Esophagus squamous epithelium (tissue), 5 donors: Measurements from ENCODE around the gene NFKBIE. TPM values are rescaled to one million over a fixed set of nuclear protein-coding genes. Genes with fewer than 3 reads are reported as not detected.

Experiments
- DNase-seq: peaks from one replicate; lab custom pipeline; 2025; lab: John Stamatoyannopoulos, UW
- H3K27ac ChIP-seq, 4 donors: fragments of 200-600 bp; sonication (generic); one replicate each; pipeline ENCODE4 v1.5.1; 2016 to 2019; ENCODE audit warnings: mild to moderate bottlenecking in 1 of 4
- H3K27me3 ChIP-seq, 4 donors: fragments of 200-600 bp; sonication (generic); 1 replicate in 3 of 4; 2 replicates in 1 of 4; pipeline versions ENCODE4 v1.5.1 to v1.6.0; 2017 to 2021; ENCODE audit warnings: antibody characterized with exemption in 1 of 4
- H3K36me3 ChIP-seq, 3 donors: fragments of 200-600 bp; sonication (generic); one replicate each; pipeline ENCODE4 v1.5.1; 2016 to 2019
- H3K4me1 ChIP-seq, 3 donors: fragments of 200-600 bp; sonication (generic); one replicate each; pipeline ENCODE4 v1.5.1; 2017 to 2019
- H3K4me3 ChIP-seq, 4 donors: fragments of 200-600 bp; sonication (generic); 1 replicate in 3 of 4; 2 replicates in 1 of 4; pipeline ENCODE4 v1.5.1; 2016 to 2019; ENCODE audit warnings: mild to moderate bottlenecking in 2 of 4, moderate library complexity in 1 of 4
- H3K9me3 ChIP-seq, 3 donors: fragments of 200-600 bp; sonication (generic); one replicate each; pipeline ENCODE4 v1.5.1; 2016 to 2019
- CTCF ChIP-seq, 6 experiments: fragments of 450-650 bp in 4 of 6; fragments of 200-600 bp in 2 of 6; sonication (generic) in 2 of 6; IDR thresholded peaks; one replicate each; pipeline ENCODE4 v1.5.1; 2016 to 2019; ENCODE audit warnings: antibody characterized with exemption in 6 of 6, mild to moderate bottlenecking in 4 of 6, moderate library complexity in 4 of 6
- POLR2A ChIP-seq, 4 donors: fragments of 450-650 bp; IDR thresholded peaks; one replicate each; pipeline ENCODE4 v1.6.1; 2017; ENCODE audit warnings: antibody characterized with exemption in 4 of 4, mild to moderate bottlenecking in 4 of 4, moderate library complexity in 3 of 4
- WGBS, 2 donors: methylation state at CpG; one replicate each; pipeline ENCODE4 v1.1.5; 2018; 5-methylcytosine and 5-hydroxymethylcytosine counted together
- intact Hi-C: fragments of 100-400 bp; cut with DNase I; formaldehyde crosslinking; loops from one replicate; pipeline ENCODE4 v1.15.0; 2022
- total RNA-seq, 4 donors: library from RNA; depleted of rRNA; stranded (reverse); fragments of >200 nt; gene quantifications; one replicate each; pipeline ENCODE4 v1.1.0, GENCODE V29; 2016
- donor health status: DM: yes; HTN: yes; CAD: no.

NFKBIE gene
- total RNA-seq, 4 donors from 2014 or later: 8.6 to 11.2 (median 10.2) TPM

GRCh38 chr6:44291841-44292240 is 26.5 kb upstream of the NFKBIE start:
- Histone ChIP-seq H3K9me3 (no peaks in the 10 kb centered on the region), H3K4me1 (peaks cover under 1% of the 10 kb centered on the region in 3 donors), H3K36me3 (no peaks in the 10 kb centered on the region), H3K27me3 (peaks cover 0 to 98% (median 3%) of the 10 kb centered on the region in 4 donors), H3K4me3 (no peak overlapping the region), H3K27ac (no peak overlapping the region)
- intact Hi-C loops: no loop called here
- TF ChIP-seq CTCF (IDR thresholded peaks at IDR 0.05) (no peak), POLR2A (IDR thresholded peaks at IDR 0.05) (no peak)
- DNase-seq: no peak
- WGBS, 2 donors: 70 to 77% methylated on average over 3 to 4 of the region's 4 CpGs

GRCh38 chr6:44289726-44290260 is 24.4 kb upstream of the NFKBIE start:
- H3K27ac ChIP-seq: no peak overlapping the region
- intact Hi-C loops: no loop called here
- H3K27me3 ChIP-seq: peaks cover 0 to 98% (median under 1%) of the 10 kb centered on the region in 4 donors
- TF ChIP-seq CTCF (IDR thresholded peaks at IDR 0.05) (no peak), POLR2A (IDR thresholded peaks at IDR 0.05) (no peak)
- no peaks in the 10 kb centered on the region for H3K9me3 ChIP-seq
- no peak for DNase-seq
- WGBS, 2 donors: 42 to 58% methylated on average over 4 to 5 of the region's 7 CpGs
- no peaks in the 10 kb centered on the region for H3K4me1 ChIP-seq
- no peaks in the 10 kb centered on the region for H3K36me3 ChIP-seq
- no peak overlapping the region for H3K4me3 ChIP-seq

- H3K9me3 ChIP-seq: no peaks in the 10 kb centered on the region
- no peak for DNase-seq
- no peak overlapping the region for H3K27ac ChIP-seq
- peaks cover 0 to 84% (median 0%) of the 10 kb centered on the region in 4 donors for H3K27me3 ChIP-seq
- 49 to 50% methylated on average over 2 of the region's 2 CpGs for WGBS, 2 donors
- intact Hi-C loops: no loop called here
- no peaks in the 10 kb centered on the region for H3K36me3 ChIP-seq
- no peaks in the 10 kb centered on the region for H3K4me1 ChIP-seq
- H3K4me3 ChIP-seq: no peak overlapping the region
- TF ChIP-seq CTCF (IDR thresholded peaks at IDR 0.05): no peak
- TF ChIP-seq POLR2A (IDR thresholded peaks at IDR 0.05): no peak
Measured at GRCh38 chr6:44286747-44287146, 21.4 kb upstream of the NFKBIE start.

GRCh38 chr6:44286285-44286565 is 20.9 kb upstream of the NFKBIE start:
- no peak for DNase-seq
- H3K27me3 ChIP-seq: peaks cover 0 to 79% (median 0%) of the 10 kb centered on the region in 4 donors
- no peak overlapping the region for H3K27ac ChIP-seq
- H3K4me3 ChIP-seq: no peak overlapping the region
- intact Hi-C loops: no loop called here
- WGBS, 2 donors: 95 to 100% methylated on average over 1 to 6 of the region's 12 CpGs
- no peaks in the 10 kb centered on the region for H3K9me3 ChIP-seq
- TF ChIP-seq CTCF (IDR thresholded peaks at IDR 0.05): no peak
- no peak for TF ChIP-seq POLR2A (IDR thresholded peaks at IDR 0.05)
- H3K4me1 ChIP-seq: no peaks in the 10 kb centered on the region
- no peaks in the 10 kb centered on the region for H3K36me3 ChIP-seq

- Histone ChIP-seq H3K9me3 (no peaks in the 10 kb centered on the region), H3K27ac (no peak overlapping the region), H3K4me3 (no peak overlapping the region), H3K4me1 (no peaks in the 10 kb centered on the region), H3K36me3 (no peaks in the 10 kb centered on the region), H3K27me3 (peaks cover 0 to 76% (median 0%) of the 10 kb centered on the region in 4 donors)
- TF ChIP-seq CTCF (IDR thresholded peaks at IDR 0.05) (no peak), POLR2A (IDR thresholded peaks at IDR 0.05) (no peak)
- DNase-seq: no peak
- 50 to 60% methylated on average over 7 to 9 of the region's 25 CpGs for WGBS, 2 donors
- intact Hi-C loops: no loop called here
Measured at GRCh38 chr6:44285552-44286284, 20.4 kb upstream of the NFKBIE start.
